Astrocyte (in vitro differentiated cells and primary cell): Measurements from ENCODE around the gene HSPB1. TPM values are rescaled to one million over a fixed set of nuclear protein-coding genes. Genes with fewer than 3 reads are reported as not detected.
"Not testable (repeated sequence)": the region's sequence is repeated elsewhere in the genome, so short reads cannot be mapped to it uniquely, and the experiment has no call there.

Experiments used
- DNase-seq: peaks from one replicate; pipeline ENCODE4 v3.0.0-alpha.2; 2010; ENCODE audit warnings: low read depth
- FAIRE-seq: peaks from 2 replicates; lab custom pipeline; 2011; peaks lifted over from hg19 to GRCh38; lab: Jason Lieb, UNC
- H2AFZ ChIP-seq: 2 replicates; pipeline ENCODE4 v1.6.0; 2012; ENCODE audit warnings: low read depth, low read length, inconsistent platforms
- H3K27ac ChIP-seq: 2 replicates; pipeline ENCODE4 v1.5.1; 2011; ENCODE audit warnings: low read depth, low read length, inconsistent platforms
- H3K27me3 ChIP-seq: 2 replicates; pipeline ENCODE4 v1.6.0; 2011; ENCODE audit warnings: low read length, inconsistent platforms; ENCODE audit not compliant: insufficient read depth
- H3K36me3 ChIP-seq: 2 replicates; pipeline ENCODE4 v1.5.1; 2011; ENCODE audit warnings: low read length, inconsistent platforms; ENCODE audit not compliant: insufficient read depth
- H3K4me1 ChIP-seq: 2 replicates; pipeline ENCODE4 v1.5.1; 2011; ENCODE audit warnings: low read length, inconsistent platforms; ENCODE audit not compliant: insufficient read depth
- H3K4me2 ChIP-seq: 2 replicates; pipeline ENCODE4 v1.6.0; 2012; ENCODE audit warnings: low read length, inconsistent platforms
- H3K4me3 ChIP-seq: 2 replicates; pipeline ENCODE4 v1.5.1; 2011; ENCODE audit warnings: low read depth, mild to moderate bottlenecking, low read length, inconsistent platforms; ENCODE audit not compliant: insufficient read depth
- H3K79me2 ChIP-seq: 2 replicates; pipeline ENCODE4 v1.6.0; 2012; ENCODE audit warnings: mild to moderate bottlenecking, low read length, inconsistent platforms; ENCODE audit not compliant: insufficient read depth
- H3K9ac ChIP-seq: 2 replicates; pipeline ENCODE4 v1.6.0; 2012; ENCODE audit warnings: mild to moderate bottlenecking, low read length, inconsistent platforms
- H3K9me3 ChIP-seq: 2 replicates; pipeline ENCODE4 v1.5.1; 2012; ENCODE audit warnings: low read depth, mild to moderate bottlenecking, low read length, inconsistent platforms; ENCODE audit not compliant: insufficient read depth
- H4K20me1 ChIP-seq: 2 replicates; pipeline ENCODE4 v1.6.0; 2012; ENCODE audit warnings: low read length, inconsistent platforms; ENCODE audit not compliant: insufficient read depth
- H3K27ac Mint-ChIP-seq: one replicate; pipeline ENCODE4 v1.8.0; 2021; ENCODE audit warnings: mild to moderate bottlenecking, mixed read lengths; ENCODE audit not compliant: unreplicated experiment
- H3K27me3 Mint-ChIP-seq: one replicate; pipeline ENCODE4 v1.8.0; 2021; ENCODE audit warnings: low read depth, mixed read lengths; ENCODE audit not compliant: unreplicated experiment
- H3K36me3 Mint-ChIP-seq: one replicate; pipeline ENCODE4 v1.8.0; 2021; ENCODE audit warnings: low read depth, mixed read lengths; ENCODE audit not compliant: unreplicated experiment
- H3K4me1 Mint-ChIP-seq: one replicate; pipeline ENCODE4 v1.8.0; 2021; ENCODE audit warnings: low read depth, mixed read lengths; ENCODE audit not compliant: unreplicated experiment
- H3K4me3 Mint-ChIP-seq: one replicate; pipeline ENCODE4 v1.8.0; 2021; ENCODE audit warnings: mild to moderate bottlenecking, moderate library complexity, mixed read lengths; ENCODE audit not compliant: unreplicated experiment
- H3K9me3 Mint-ChIP-seq: one replicate; pipeline ENCODE4 v1.8.0; 2021; ENCODE audit warnings: mild to moderate bottlenecking, mixed read lengths; ENCODE audit not compliant: unreplicated experiment
- CTCF ChIP-seq: IDR thresholded peaks from 2 replicates; pipeline ENCODE4 v1.5.1; 2011; ENCODE audit warnings: low read depth, mild to moderate bottlenecking, inconsistent platforms, low read length, moderate library complexity; ENCODE audit not compliant: insufficient read depth
- EZH2 ChIP-seq: IDR thresholded peaks from 2 replicates; pipeline ENCODE4 v1.6.1; 2012; ENCODE audit warnings: mild to moderate bottlenecking, low read length, inconsistent platforms; ENCODE audit not compliant: insufficient read depth
- total RNA-seq: library from RNA; stranded (reverse); gene quantifications from 2 replicates; pipeline ENCODE4 v1.2.1, GENCODE V29; 2021

Gene HSPB1
- total RNA-seq, 1 donor from 2014 or later, result 933 TPM

- no peaks in the 10 kb centered on the region for H3K27me3 ChIP-seq
- no peaks in the 10 kb centered on the region for H3K27me3 Mint-ChIP-seq
- H3K9me3 Mint-ChIP-seq, result peaks cover 2% of the 10 kb centered on the region
- peak overlapping the region; percentile 96 for H3K27ac Mint-ChIP-seq
- DNase-seq (peak; percentile 81), FAIRE-seq (no peak)
- H3K4me1 ChIP-seq, result peaks cover 19% of the 10 kb centered on the region
- H2AFZ ChIP-seq, result peak overlapping the region; percentile 85
- peak overlapping the region; percentile 81 for H3K4me3 ChIP-seq
- H3K36me3 ChIP-seq, result peaks cover 8% of the 10 kb centered on the region
- peak overlapping the region; percentile 94 for H3K4me2 ChIP-seq
- H4K20me1 ChIP-seq, result peaks cover 20% of the 10 kb centered on the region
- H3K4me1 Mint-ChIP-seq, result peaks cover 26% of the 10 kb centered on the region
- H3K9me3 ChIP-seq, result no peaks in the 10 kb centered on the region
- peak overlapping the region; percentile 71 for H3K27ac ChIP-seq
- peaks cover 18% of the 10 kb centered on the region for H3K79me2 ChIP-seq
- peak overlapping the region; percentile 93 for H3K4me3 Mint-ChIP-seq
- peak overlapping the region; percentile 94 for H3K9ac ChIP-seq
- TF ChIP-seq EZH2 (no peak), CTCF (no peak)
- peaks cover 3% of the 10 kb centered on the region for H3K36me3 Mint-ChIP-seq
Observed at GRCh38 chr7:76303202-76304147, 1.0 kb downstream of the HSPB1 start.

- Mint-ChIP-seq H3K9me3 (peaks cover 2% of the 10 kb centered on the region), H3K27ac (peak overlapping the region; percentile 96), H3K4me3 (peak overlapping the region; percentile 93), H3K4me1 (peaks cover 26% of the 10 kb centered on the region), H3K27me3 (no peaks in the 10 kb centered on the region), H3K36me3 (peaks cover 3% of the 10 kb centered on the region)
- Histone ChIP-seq H3K27me3 (no peaks in the 10 kb centered on the region), H3K4me3 (no peak overlapping the region), H3K79me2 (peaks cover 18% of the 10 kb centered on the region), H3K27ac (no peak overlapping the region), H3K36me3 (peaks cover 8% of the 10 kb centered on the region), H3K4me2 (peak overlapping the region; percentile 94), H3K9me3 (no peaks in the 10 kb centered on the region), H3K9ac (peak overlapping the region; percentile 94), H4K20me1 (peaks cover 20% of the 10 kb centered on the region), H3K4me1 (peaks cover 19% of the 10 kb centered on the region), H2AFZ (no peak overlapping the region)
- DNase-seq, result no peak
- no peak for FAIRE-seq
- no peak for TF ChIP-seq CTCF
Observed at GRCh38 chr7:76304888-76305375, 2.5 kb downstream of the HSPB1 start.

- H3K4me3 Mint-ChIP-seq, H3K9ac ChIP-seq, H3K4me3 ChIP-seq, H3K36me3 ChIP-seq, FAIRE-seq, H3K36me3 Mint-ChIP-seq, H3K27me3 ChIP-seq, H2AFZ ChIP-seq, H3K27me3 Mint-ChIP-seq, H3K79me2 ChIP-seq, H3K9me3 Mint-ChIP-seq, H3K9me3 ChIP-seq, H3K27ac ChIP-seq, H3K4me2 ChIP-seq, DNase-seq, H3K27ac Mint-ChIP-seq: not testable (repeated sequence)
- H3K4me1 ChIP-seq, result peaks cover 14% of the 10 kb centered on the region
- H3K4me1 Mint-ChIP-seq, result peaks cover 20% of the 10 kb centered on the region
- peaks cover 15% of the 10 kb centered on the region for H4K20me1 ChIP-seq
Observed at GRCh38 chr7:76308874-76309273, 6.4 kb downstream of the HSPB1 start.

- FAIRE-seq, H3K27ac Mint-ChIP-seq, H3K79me2 ChIP-seq, H3K36me3 ChIP-seq, H4K20me1 ChIP-seq, H2AFZ ChIP-seq, DNase-seq, H3K4me3 ChIP-seq, H3K9me3 Mint-ChIP-seq, H3K27me3 ChIP-seq, H3K27me3 Mint-ChIP-seq, H3K27ac ChIP-seq, H3K4me2 ChIP-seq, H3K4me3 Mint-ChIP-seq, H3K9me3 ChIP-seq, H3K9ac ChIP-seq, H3K36me3 Mint-ChIP-seq: not testable (repeated sequence)
- H3K4me1 ChIP-seq, result peaks cover 10% of the 10 kb centered on the region
- peaks cover 18% of the 10 kb centered on the region for H3K4me1 Mint-ChIP-seq
Observed at GRCh38 chr7:76309341-76310101, 7.0 kb downstream of the HSPB1 start.
